Lung (tissue), 12 donors: ENCODE results near the gene KLHL6. TPM values are rescaled to one million over a fixed set of nuclear protein-coding genes. Genes with fewer than 3 reads are reported as not detected.

Experiments
- ATAC-seq: fragments of 200-7000 bp; cut with Tn5 transposase; one replicate; pipeline ENCODE4 v1.9.1; 2020; ENCODE audit warnings: moderate number of reproducible peaks; ENCODE audit not compliant: insufficient read depth, low FRiP score
- DNase-seq, 3 donors: peaks; one replicate each; pipeline ENCODE4 v3.0.0-alpha.2; 2013 to 2017
- H3K27ac ChIP-seq, 2 donors: one replicate each; pipeline ENCODE4 v1.5.1; 2013; ENCODE audit warnings: mild to moderate bottlenecking in 2 of 2, moderate library complexity in 2 of 2, control low read depth in 1 of 2, inconsistent platforms in 1 of 2, low read depth in 1 of 2, low read length in 1 of 2
- H3K27me3 ChIP-seq, 3 donors: one replicate each; pipeline ENCODE4 v1.5.1; 2013; ENCODE audit warnings: low read length in 2 of 3; ENCODE audit not compliant: control insufficient read depth in 3 of 3, insufficient read depth in 3 of 3
- H3K36me3 ChIP-seq, 4 donors: one replicate each; pipeline ENCODE4 v1.5.1; 2013; ENCODE audit warnings: low read length in 4 of 4, mild to moderate bottlenecking in 1 of 4, moderate library complexity in 1 of 4; ENCODE audit not compliant: control insufficient read depth in 4 of 4, insufficient read depth in 4 of 4
- H3K4me1 ChIP-seq, 5 donors: one replicate each; pipeline ENCODE4 v1.5.1; 2013; ENCODE audit warnings: low read length in 5 of 5, mild to moderate bottlenecking in 2 of 5, moderate library complexity in 1 of 5; ENCODE audit not compliant: control insufficient read depth in 5 of 5, insufficient read depth in 5 of 5
- H3K4me3 ChIP-seq: one replicate; pipeline ENCODE4 v1.5.1; 2013; ENCODE audit warnings: mild to moderate bottlenecking, control low read depth, moderate library complexity
- H3K9ac ChIP-seq, 2 donors: one replicate each; pipeline ENCODE4 v1.5.1; 2013; ENCODE audit warnings: low read length in 2 of 2, control low read depth in 1 of 2; ENCODE audit not compliant: insufficient read depth in 1 of 2
- H3K9me3 ChIP-seq, 4 donors: one replicate each; pipeline ENCODE4 v1.5.1; 2013; ENCODE audit warnings: low read length in 3 of 4, mild to moderate bottlenecking in 1 of 4, moderate library complexity in 1 of 4; ENCODE audit not compliant: control insufficient read depth in 4 of 4, insufficient read depth in 3 of 4
- CTCF ChIP-seq: IDR thresholded peaks from 2 replicates; pipeline ENCODE4 v1.5.1; 2012; ENCODE audit warnings: mild to moderate bottlenecking; ENCODE audit errors: control extremely low read depth, extremely low read depth
- WGBS, 2 donors: extraction: QIAGEN DNeasy Blood & Tissue Kit; methylation state at CpG; one replicate each; pipeline ENCODE4 v1.1.7; 2013; 5-methylcytosine and 5-hydroxymethylcytosine counted together
- polyA plus RNA-seq, 2 donors: library from polyadenylated mRNA; stranded (reverse); fragments of 200-250 nt; gene quantifications; one replicate each; pipeline ENCODE4 v1.2.1, GENCODE V29; 2013
- total RNA-seq, 2 donors: library from RNA; depleted of rRNA in 1 of 2; stranded (reverse); fragments of >200 nt in 1 of 2; gene quantifications; one replicate each; pipeline ENCODE4 v1.2.1, GENCODE V29; 2014 to 2021
- donor health status: control.
- donor health status: control.
- donor health status: Bipolar disorder and iron deficiency.
- donor health status: healthy.
- donor health status: DM: yes; HTN: yes; CAD: no.

Gene KLHL6
- total and polyA plus RNA-seq, 4 donors = 3.4 to 18.0 (median 14.1) TPM

- ATAC-seq (no peak), DNase-seq (no peak)
- Histone ChIP-seq H3K4me1 (peaks cover 0 to 5% (median 0%) of the 10 kb centered on the region in 5 donors), H3K9ac (no peak overlapping the region), H3K4me3 (no peak overlapping the region), H3K27ac (no peak overlapping the region), H3K27me3 (peaks cover 0 to 44% (median 0%) of the 10 kb centered on the region in 3 donors), H3K9me3 (no peaks in the 10 kb centered on the region), H3K36me3 (no peaks in the 10 kb centered on the region)
- TF ChIP-seq CTCF = no peak
- 30 to 36% methylated on average over 3 of the region's 3 CpGs for WGBS, 2 donors
These were observed 13.8 kb downstream of the KLHL6 start for GRCh38 chr3:183541738-183542137.

GRCh38 chr3:183541235-183541655 lies 14.3 kb downstream of the KLHL6 start:
- TF ChIP-seq CTCF = no peak

GRCh38 chr3:183540501-183541234 lies 14.8 kb downstream of the KLHL6 start:
- DNase-seq = no peak

More at GRCh38 chr3:183541235-183541655, 14.3 kb downstream of the KLHL6 start:
- Histone ChIP-seq H3K27me3 (peaks cover 0 to 44% (median 0%) of the 10 kb centered on the region in 3 donors), H3K4me3 (no peak overlapping the region), H3K9ac (no peak overlapping the region), H3K4me1 (peaks cover 0 to 6% (median 0%) of the 10 kb centered on the region in 5 donors), H3K27ac (no peak overlapping the region), H3K9me3 (no peaks in the 10 kb centered on the region), H3K36me3 (no peaks in the 10 kb centered on the region)
- DNase-seq (no peak), ATAC-seq (no peak)
- 85 to 88% methylated on average over 6 of the region's 6 CpGs for WGBS, 2 donors

More at GRCh38 chr3:183540501-183541234, 14.8 kb downstream of the KLHL6 start:
- Histone ChIP-seq H3K4me3 (no peak overlapping the region), H3K27ac (peak overlapping the region in 1 of 2 donors; percentile 6), H3K27me3 (peaks cover 0 to 41% (median 0%) of the 10 kb centered on the region in 3 donors), H3K9me3 (no peaks in the 10 kb centered on the region), H3K9ac (no peak overlapping the region), H3K36me3 (no peaks in the 10 kb centered on the region), H3K4me1 (peaks cover 0 to 5% (median 0%) of the 10 kb centered on the region in 5 donors)
- ATAC-seq = no peak
- whole genome bisulfite sequencing, 2 donors = 62 to 70% methylated on average over 14 of the region's 14 CpGs
- TF ChIP-seq CTCF = no peak
